ENCODE data around the gene SBK1.
"Not testable (repeated sequence)": the region's sequence is repeated elsewhere in the genome, so short reads cannot be mapped to it uniquely, and the experiment has no call there.

DNA sequence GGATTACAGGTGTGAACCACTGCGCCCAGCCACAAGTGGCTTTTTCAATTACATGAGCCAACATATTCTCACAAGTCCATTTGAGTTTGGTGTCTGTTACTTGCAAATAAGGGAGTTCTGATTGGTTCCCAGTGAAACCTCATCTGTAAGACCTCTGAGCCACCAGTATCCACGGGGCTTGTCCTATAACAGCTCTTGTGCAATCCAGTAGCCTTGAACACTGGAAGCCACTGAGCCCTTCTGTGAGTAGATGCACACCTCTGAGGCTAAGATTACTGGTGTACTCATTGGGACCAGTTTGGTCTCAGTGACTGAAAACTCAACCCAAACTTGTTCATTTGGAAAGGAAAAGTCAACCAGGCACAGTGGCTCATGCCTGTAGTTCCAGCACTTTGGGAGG is 38.7 kb downstream of the SBK1 start:
- not testable (repeated sequence) for TF ChIP-seq POLR2A (IDR thresholded peaks at IDR 0.05)
- TF ChIP-seq, protein P1, sequence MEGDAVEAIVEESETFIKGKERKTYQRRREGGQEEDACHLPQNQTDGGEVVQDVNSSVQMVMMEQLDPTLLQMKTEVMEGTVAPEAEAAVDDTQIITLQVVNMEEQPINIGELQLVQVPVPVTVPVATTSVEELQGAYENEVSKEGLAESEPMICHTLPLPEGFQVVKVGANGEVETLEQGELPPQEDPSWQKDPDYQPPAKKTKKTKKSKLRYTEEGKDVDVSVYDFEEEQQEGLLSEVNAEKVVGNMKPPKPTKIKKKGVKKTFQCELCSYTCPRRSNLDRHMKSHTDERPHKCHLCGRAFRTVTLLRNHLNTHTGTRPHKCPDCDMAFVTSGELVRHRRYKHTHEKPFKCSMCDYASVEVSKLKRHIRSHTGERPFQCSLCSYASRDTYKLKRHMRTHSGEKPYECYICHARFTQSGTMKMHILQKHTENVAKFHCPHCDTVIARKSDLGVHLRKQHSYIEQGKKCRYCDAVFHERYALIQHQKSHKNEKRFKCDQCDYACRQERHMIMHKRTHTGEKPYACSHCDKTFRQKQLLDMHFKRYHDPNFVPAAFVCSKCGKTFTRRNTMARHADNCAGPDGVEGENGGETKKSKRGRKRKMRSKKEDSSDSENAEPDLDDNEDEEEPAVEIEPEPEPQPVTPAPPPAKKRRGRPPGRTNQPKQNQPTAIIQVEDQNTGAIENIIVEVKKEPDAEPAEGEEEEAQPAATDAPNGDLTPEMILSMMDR (IDR thresholded peaks at IDR 0.05), result not testable (repeated sequence)
